ENCODE measurements around the gene IGSF21.

IGSF21 gene

DNA sequence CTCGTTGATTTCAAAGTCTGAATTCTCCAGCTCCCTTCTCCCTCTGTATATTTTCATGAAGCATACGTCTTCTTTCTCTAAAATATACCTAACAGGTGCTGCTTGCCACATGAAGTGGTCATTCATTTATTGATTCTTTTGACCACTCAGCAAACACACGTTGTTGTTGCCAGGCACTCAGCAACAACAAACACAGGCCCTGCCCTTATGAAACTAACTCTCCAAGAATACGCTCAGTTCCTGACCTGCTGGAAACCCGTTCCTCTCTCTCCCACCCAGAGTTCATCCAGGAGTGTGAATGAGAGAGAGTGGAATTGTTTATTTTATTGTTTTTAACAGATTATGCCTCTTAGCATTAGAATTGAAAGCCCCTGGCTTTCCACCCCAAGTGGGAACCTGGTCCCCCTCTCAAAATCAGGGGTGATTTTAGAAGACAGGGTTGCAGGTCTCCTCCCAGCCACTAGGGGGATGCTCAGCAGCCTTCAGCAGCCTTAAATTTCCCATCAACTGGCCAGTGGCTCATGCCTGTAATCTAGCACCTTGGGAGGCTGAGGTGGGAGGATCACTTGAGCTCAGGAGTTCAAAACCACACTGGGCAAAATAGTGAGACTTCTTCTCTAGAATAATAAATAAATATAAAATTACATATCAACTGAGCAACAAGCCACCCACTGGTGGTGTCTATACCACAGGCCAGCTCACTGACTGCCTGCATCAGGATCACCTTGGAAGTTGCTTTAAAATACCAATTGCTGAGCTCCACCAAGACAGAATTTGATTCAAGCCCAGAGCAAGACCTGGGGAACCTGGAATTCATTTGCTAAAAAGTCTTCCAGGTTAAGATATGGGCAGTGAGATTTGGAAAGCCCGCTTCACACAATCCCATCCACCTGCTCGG is 192.1 kb downstream of the IGSF21 start:
- no peak for DNase-seq (ENCODE audit: low read depth)

DNA sequence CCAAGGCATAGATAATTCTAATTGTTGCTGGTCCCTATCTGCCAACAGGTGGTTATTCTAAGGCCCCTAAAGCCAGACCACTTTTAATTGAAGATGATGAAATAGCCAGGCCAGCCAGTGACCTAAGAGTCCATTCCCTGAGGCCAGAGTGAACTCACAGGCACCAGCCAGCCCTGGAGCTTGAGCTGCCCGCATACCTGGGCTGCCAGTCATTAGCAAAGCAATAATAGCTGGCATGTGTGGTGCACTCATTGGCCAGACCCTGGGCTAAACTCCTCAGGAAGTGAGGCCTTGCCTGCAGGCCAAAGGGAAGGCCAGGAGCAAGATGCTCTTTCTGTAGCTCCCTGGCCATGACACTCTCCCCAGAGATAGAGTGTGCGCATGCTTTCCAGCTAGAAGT is 192.8 kb downstream of the IGSF21 start:
- no peak for DNase-seq (ENCODE audit: low read depth)

DNA sequence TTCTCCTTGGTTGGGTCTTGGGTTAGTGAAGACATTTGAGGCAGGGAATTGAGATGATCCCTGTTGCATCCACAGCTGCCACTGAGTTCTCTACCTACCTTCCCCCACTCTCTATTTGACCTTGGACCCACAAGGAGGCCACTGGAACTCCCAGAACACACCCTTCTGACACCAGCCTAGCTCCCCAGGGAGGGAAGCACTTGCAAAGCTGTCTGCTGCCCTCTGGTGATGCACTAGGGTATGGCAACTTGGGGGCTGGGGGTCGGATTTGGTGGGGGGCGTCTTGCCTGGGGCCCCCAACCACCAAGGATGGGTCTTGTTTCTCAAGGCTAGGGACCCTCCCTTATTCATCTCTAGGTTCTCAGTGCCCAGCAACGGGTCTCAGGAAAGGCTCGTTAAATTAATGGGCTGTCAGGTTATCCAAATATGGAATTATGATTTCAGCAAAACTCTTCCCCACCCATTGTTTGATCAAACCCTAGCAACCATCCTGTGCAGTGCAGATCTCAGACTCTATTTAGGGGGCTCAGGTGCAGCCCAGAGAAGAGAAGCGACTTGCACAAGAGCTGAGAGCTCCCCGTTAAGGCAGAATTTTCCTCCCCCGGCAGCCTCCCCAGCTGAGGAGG is 195.3 kb downstream of the IGSF21 start:
- no peak for DNase-seq (ENCODE audit: low read depth)

DNA sequence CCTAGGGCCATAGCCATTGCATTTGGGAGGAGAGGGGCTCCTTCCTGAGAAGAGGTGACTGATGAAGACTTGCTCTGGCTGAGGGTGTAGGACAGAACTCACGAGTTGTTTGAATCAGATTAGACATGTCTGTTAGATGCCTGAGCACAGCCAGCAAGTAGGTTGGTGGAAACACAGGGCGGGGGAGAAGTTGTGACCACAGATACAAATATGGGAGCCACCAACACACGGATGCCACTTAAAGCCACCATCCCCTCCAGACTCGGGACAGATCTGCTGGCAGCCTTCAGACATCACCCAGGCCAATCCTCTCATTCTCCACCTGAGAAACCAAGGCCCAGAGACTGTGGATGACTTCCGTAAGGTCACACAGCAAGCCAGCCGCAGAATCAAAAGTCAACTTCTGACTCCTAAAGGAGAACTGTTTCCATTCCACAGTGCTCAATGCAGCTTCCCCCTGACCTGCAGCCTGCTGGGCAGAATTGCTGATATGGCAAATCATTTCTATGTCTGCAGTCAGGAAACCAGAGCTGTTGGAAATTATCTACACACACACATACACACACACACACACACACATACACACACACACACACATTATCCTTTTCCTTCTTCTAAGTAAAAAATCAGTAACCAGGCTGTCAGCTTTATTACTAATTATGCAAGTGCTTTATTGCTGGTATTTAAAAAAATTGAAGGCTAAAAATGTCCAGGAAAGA is 196.7 kb downstream of the IGSF21 start:
- no peak for DNase-seq (ENCODE audit: low read depth)

- DNase-seq (ENCODE audit: low read depth), result no peak
Measured at GRCh38 chr1:18305182-18305795, 197.7 kb downstream of the IGSF21 start.

GRCh38 chr1:18307329-18307898 is 199.8 kb downstream of the IGSF21 start:
- no peak for DNase-seq (ENCODE audit: low read depth)

DNA sequence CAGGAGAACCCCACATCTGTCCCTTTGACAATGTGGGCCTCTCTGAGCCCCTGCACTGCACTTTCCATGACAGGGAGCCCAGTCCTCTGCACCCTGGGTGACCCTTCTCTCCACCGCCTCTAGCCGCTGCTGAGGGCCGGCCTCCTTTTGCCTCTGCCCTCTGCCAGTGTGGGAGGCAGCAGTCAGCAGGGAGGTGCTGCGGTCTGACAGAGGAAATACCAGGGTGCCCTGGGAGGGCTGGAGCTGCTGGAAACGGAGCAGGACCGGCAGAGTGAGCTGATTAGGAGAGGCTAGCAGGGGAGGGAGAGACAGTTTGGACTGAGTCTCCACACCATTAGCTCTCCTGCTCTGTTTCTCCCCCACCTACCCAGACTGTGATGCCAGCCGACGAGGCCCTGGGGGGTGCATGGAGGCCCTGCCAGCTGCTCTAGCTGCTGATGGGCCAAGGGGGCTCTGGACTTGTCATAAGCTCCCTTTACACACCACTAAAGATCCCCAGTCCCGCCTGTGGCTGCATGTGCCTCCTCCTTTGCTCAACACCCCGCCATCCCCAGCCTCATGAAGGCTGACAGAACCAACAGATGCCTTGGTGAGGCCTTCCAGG is 202.1 kb downstream of the IGSF21 start:
- DNase-seq (ENCODE audit: low read depth), result no peak

- no peak for DNase-seq (ENCODE audit: low read depth)
Measured at GRCh38 chr1:18312961-18313360, 205.4 kb downstream of the IGSF21 start.

DNA sequence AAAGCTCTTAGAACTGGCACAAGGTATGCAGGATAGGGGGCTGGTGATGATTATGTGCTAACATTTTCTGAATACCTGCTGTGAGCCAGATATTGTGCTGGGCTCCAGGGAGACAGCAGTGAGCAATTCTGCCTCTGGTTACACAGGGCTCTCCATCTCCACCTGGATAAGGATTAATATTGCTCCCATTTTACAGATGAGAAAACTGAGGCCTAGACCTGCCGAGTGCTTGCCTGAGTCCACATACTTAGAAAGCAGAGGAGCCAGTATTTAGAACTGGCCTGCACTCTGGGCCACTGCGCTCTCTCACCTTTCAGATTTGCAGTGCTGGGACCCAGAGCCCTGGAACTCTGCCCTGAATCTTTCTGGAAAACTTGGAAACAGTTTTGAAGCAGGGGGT is 205.9 kb downstream of the IGSF21 start:
- DNase-seq (ENCODE audit: low read depth), result no peak

- DNase-seq (ENCODE audit: low read depth), result no peak
Measured at GRCh38 chr1:18314399-18314798, 206.8 kb downstream of the IGSF21 start.

DNA sequence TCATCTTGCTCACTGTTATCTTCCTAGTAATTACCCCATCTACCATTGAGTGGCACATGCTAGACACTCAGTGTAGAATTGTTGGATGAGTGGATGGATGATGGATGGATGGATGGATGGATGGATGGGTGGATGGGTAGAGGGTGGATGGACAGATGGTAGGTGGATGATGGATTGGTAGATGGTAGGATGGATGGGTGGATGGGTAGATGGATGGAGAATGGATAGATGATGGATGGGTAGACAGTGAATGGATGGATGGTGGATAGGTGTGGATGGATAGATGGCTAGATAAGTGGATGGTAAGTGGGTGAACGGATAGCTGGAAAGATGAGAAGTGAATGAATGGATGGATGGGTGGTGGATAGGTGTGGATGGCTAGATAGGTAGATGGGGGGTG is 207.9 kb downstream of the IGSF21 start:
- no peak for DNase-seq (ENCODE audit: low read depth)

DNA sequence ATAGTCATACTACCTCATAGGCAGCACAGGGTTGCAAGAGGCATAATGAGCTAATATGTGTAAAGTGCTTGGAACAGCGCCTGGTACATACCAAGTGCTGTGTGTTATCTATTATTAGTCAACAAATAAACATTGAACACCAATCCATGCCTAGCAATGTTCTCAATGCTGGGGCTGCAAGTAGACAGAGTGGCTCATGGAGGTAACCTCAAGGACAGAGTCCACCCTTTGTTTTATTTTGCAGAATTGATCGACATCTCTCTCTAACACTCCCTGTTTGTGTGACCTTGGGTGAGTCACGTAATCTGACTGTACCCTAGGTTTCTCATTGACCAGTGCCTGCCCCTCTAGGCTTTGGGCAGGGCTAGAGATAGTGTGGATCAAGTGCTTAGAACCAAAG is 209.2 kb downstream of the IGSF21 start:
- no peak for DNase-seq (ENCODE audit: low read depth)

- no peak for DNase-seq (ENCODE audit: low read depth)
Measured at GRCh38 chr1:18319099-18319498, 211.5 kb downstream of the IGSF21 start.

DNA sequence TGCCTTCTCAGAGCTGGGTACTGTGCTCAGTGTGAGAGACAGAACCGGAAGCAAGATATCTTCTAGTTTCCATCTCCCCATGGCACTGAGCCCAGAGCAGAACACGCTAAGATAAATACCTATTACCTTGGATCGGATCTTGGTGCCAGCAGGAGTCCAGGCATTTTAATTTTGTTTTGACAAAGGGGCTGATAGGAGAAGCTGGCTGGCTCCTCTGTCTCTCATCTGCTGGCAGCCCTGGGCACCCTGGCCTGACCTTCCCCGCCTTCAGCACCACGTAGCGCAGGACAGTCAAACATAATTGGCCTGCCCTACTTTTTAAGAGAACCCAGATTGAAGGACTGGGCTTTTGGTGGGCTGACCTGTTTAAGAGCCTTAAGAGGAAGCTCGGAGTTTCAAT is 212.5 kb downstream of the IGSF21 start:
- no peak for DNase-seq (ENCODE audit: low read depth)

DNA sequence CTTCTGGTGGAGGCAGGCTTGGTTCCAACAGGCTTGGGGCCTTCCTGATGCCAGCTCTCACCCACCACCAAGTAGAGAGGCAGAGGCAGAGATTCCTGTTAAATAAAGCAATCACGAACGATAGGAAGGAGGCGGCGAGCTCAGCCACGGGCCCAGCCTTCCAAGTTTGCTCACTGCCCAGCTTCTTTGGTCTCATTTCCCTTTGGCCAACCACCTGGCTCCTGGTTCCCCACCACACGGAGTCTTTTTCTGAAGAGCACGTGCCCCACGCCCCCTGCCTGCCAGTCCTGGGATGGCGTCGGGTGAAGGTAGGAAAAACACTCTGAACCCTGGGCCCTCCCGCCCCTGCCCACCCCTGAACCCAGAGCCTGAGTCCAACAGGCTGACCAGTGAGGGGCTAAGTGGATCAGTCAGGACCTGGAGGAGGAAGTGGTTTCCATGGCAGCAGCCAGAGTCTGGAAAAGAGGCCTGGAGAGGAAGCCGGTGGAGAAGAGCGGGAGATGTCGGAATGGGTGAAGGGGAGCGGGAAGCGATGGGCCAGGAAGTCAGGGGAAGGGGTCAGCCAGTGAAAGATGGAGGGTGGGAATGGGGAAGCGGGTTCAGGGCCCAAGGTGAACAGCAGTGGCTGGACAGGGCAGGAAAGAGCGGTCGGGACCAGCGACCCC is 214.9 kb downstream of the IGSF21 start:
- DNase-seq (ENCODE audit: low read depth), result no peak

DNA sequence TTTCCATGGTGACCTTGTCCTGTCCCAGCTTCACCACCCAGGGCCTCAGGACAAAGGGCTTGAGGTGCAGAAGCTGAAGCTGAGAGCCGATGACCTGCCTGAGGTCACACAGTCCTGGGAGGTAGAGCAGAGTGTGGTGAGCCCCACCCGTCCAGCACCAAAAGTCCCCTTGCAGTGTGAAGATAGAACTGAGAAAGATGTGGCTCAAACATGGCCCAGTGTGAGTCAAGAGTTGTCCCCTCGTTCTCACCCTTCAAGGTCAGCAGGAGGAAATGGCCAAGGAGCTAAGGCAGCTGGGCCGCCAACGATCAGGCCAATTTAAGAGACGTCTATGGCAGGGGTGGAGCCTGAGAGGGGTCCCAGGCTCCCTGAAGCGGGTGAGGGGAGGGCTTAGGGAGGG is 215.7 kb downstream of the IGSF21 start:
- DNase-seq (ENCODE audit: low read depth), result no peak

- no peak for DNase-seq (ENCODE audit: low read depth)
Measured at GRCh38 chr1:18324246-18324645, 216.6 kb downstream of the IGSF21 start.

DNA sequence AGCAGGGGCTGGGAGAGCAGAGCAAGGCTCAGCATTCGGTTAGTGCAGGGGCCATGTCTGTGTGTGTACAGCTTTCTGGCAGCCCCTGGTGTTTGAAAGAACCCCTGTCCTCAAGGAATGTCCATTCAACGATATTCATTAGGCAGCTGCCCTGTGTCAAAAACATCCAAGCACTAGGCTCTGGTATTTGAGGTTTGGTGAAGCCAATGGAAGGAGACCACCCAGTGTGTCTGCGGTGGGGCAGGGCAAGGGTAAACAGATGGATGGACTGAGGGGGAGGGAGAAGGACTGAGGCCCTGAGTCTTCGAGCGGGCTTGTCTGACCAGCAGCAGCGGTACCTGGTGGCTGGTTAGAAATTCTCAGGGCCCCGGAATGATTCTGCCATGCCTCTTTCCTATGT is 217.5 kb downstream of the IGSF21 start:
- no peak for DNase-seq (ENCODE audit: low read depth)

- no peak for DNase-seq (ENCODE audit: low read depth)
Measured at GRCh38 chr1:18326211-18326897, 218.8 kb downstream of the IGSF21 start.

GRCh38 chr1:18327650-18328049 is 220.1 kb downstream of the IGSF21 start:
- DNase-seq (ENCODE audit: low read depth), result no peak

DNA sequence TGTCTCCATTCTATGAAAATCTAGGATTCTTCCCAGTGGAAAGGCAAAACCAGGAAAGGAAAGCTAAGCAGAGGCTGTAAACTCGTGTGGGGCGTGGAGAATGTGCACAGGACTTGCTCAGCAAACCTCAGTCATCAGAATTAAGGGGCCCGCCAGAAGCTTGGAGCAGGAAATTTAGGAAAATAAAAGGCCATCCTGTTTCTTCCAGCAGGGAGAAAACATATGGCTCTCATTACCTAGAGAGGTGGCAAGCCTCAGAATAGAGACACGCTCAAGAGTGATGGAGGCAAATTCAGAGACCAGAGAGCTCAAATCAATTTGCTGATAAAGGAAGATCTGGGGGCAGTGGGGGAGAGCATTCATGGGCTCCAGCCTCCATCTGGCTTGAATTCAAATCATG is 221.2 kb downstream of the IGSF21 start:
- no peak for DNase-seq (ENCODE audit: low read depth)

All from activated gamma-delta T cell treated with anti-CD3 and anti-CD28 coated beads, Interleukin-2, amount 50 U/mL, for 16 hours (primary cell).